Tibial nerve (tissue), 3 donors: Measurements from ENCODE around the gene FIBCD1.

Experiments
- POLR2A ChIP-seq, 2 donors: fragments of 450-650 bp; IDR thresholded peaks; one replicate each; pipeline ENCODE4 v1.6.1; 2017; ENCODE audit warnings: antibody characterized with exemption in 2 of 2, mild to moderate bottlenecking in 2 of 2, moderate library complexity in 2 of 2
- TF ChIP-seq, protein P1 (sequence below), 5 experiments: fragments of 200-600 bp in 3 of 5; fragments of 450-650 bp in 2 of 5; sonication (generic) in 3 of 5; IDR thresholded peaks; one replicate each; pipeline ENCODE4 v1.5.1; 2016 to 2019; ENCODE audit warnings: antibody characterized with exemption in 5 of 5, mild to moderate bottlenecking in 3 of 5, moderate library complexity in 2 of 5

DNA sequence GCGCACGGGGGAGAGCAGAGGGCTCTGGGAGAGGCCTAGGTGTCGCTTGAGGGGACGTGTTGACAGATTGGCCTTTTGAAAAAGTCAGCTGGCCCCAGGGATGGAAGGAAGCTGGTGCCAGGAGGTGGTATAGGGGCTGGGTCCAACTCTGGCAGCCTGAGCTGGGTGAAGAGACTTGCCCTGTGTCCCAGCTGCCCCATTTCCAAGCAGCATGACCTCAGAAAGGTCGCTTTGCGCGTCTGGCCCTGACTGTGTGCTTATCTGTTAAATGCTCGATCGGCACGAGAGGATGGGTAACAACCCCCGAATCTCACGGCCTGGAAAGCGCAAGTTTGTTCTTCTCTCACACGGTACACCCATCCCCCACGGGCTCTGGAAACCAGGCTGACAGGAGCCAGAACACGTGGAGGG, 38.8 kb upstream of the FIBCD1 start:
- TF ChIP-seq, protein P1, sequence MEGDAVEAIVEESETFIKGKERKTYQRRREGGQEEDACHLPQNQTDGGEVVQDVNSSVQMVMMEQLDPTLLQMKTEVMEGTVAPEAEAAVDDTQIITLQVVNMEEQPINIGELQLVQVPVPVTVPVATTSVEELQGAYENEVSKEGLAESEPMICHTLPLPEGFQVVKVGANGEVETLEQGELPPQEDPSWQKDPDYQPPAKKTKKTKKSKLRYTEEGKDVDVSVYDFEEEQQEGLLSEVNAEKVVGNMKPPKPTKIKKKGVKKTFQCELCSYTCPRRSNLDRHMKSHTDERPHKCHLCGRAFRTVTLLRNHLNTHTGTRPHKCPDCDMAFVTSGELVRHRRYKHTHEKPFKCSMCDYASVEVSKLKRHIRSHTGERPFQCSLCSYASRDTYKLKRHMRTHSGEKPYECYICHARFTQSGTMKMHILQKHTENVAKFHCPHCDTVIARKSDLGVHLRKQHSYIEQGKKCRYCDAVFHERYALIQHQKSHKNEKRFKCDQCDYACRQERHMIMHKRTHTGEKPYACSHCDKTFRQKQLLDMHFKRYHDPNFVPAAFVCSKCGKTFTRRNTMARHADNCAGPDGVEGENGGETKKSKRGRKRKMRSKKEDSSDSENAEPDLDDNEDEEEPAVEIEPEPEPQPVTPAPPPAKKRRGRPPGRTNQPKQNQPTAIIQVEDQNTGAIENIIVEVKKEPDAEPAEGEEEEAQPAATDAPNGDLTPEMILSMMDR (IDR thresholded peaks at IDR 0.05): no peak
- no peak for TF ChIP-seq POLR2A (IDR thresholded peaks at IDR 0.05)
